A204.1 (cell line): Measurements from ENCODE around the gene CCDC195.
"Not testable (repeated sequence)": the region's sequence is repeated elsewhere in the genome, so short reads cannot be mapped to it uniquely, and the experiment has no call there.

Source experiments
- FAIRE-seq: peaks from 2 replicates; lab custom pipeline; 2012; peaks lifted over from hg19 to GRCh38; lab: Jason Lieb, UNC

Gene CCDC195

GRCh38 chr2:224690868-224691267, 25.3 kb downstream of the CCDC195 start:
- no peak for FAIRE-seq

DNA sequence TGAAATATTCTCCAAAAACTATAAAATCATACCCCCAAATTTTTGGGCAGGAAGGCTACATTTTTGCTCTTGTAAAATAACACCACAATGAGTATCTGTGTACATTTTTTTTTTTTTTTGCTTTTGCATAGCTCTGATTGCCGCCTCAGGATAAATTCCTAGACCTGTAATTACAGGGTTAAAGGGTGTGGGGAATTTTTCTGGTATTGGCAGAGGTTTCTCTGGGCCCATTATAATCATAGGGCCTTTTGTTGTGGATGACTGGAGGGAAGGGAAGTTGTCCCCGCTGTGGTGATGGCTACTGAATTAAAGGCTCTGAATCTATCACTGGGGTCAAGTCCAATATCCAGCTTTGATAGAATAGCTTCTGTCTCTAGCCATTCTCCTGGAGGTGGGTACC, 26.6 kb downstream of the CCDC195 start:
- no peak for FAIRE-seq

- no peak for FAIRE-seq
Observed at GRCh38 chr2:224688997-224689396, 27.2 kb downstream of the CCDC195 start.

- no peak for FAIRE-seq
Observed at GRCh38 chr2:224687156-224687555, 29.0 kb downstream of the CCDC195 start.

GRCh38 chr2:224685121-224685520, 31.0 kb downstream of the CCDC195 start:
- FAIRE-seq, result no peak

DNA sequence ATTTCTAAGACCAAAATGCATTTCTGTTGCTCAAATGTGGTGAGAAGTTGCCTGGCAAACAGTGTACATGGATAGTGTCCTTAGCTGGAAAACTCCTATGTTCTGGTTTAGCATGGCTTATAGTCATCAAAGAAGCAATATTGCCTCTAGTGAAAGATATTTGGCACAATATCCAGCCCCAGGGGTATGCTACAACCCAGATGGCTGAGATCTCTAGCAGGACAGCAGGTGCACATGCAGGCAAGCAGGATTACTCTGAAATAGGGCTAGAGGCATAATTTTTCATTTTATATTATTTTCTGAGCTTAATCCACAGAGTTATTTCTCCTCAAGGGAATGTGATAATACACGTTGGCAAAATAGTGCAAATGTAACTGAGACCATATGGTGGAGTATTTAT, 34.0 kb downstream of the CCDC195 start:
- no peak for FAIRE-seq

GRCh38 chr2:224671731-224672130, 44.4 kb downstream of the CCDC195 start:
- no peak for FAIRE-seq

- FAIRE-seq, result no peak
Observed at GRCh38 chr2:224670203-224670602, 46.0 kb downstream of the CCDC195 start.

DNA sequence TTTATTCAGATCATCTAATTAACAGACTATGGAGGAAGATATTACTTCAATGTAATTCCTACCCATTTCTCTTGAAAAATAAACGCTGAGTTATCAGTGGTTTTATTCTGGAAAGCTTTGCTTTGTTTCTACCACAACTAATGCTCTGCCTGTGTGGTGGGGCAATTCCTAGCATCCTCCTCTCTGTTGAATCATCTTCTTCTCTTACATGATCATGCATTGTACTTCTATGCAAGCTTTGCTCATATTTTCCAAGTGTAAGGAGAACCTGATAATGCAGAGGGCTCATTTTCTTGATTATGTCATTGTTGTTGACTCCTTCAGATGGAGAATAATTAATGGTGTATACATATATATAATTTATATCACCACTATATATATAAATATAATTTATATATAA, 46.7 kb downstream of the CCDC195 start:
- FAIRE-seq, result no peak

DNA sequence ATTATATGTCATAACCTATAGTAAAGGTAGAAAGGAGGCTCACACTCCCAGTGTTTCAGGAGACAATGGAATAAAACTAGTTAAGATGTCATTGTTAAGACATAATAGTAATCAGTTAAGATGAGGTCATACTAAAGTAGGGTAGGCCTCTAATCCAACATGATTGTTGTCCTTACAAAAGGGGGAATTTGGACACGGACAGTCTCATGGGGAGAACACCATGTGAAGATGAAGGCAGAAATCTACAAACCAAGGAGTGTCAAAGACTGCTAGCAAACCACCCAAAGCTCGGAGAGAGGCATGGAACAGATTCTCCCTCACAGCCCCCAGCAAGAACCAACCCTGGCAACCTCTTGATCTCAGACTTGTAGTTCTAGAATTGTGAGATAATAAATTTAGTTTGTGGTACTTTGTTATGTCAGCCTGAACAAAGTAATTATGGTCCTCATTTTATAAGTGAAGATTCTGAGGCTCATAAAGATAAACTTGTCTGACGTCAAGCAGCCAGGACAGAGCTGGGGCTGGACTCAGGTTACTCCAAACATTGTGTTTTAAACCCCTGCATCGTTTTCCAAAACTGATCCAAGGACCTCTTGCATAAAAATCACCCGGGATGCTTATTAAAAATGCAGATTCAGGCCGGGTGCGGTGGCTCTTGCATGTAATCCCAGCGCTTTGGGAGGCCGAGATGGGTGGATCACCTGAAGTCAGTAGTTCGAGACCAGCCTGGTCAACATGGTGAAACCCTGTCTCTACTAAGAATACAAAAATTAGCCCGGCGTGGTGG, 47.8 kb downstream of the CCDC195 start:
- no peak for FAIRE-seq

- FAIRE-seq, result no peak
Observed at GRCh38 chr2:224666951-224667553, 49.1 kb downstream of the CCDC195 start.

- FAIRE-seq, result not testable (repeated sequence)
Observed at GRCh38 chr2:224663322-224663721, 52.8 kb downstream of the CCDC195 start.

- not testable (repeated sequence) for FAIRE-seq
Observed at GRCh38 chr2:224661708-224662107, 54.5 kb downstream of the CCDC195 start.

DNA sequence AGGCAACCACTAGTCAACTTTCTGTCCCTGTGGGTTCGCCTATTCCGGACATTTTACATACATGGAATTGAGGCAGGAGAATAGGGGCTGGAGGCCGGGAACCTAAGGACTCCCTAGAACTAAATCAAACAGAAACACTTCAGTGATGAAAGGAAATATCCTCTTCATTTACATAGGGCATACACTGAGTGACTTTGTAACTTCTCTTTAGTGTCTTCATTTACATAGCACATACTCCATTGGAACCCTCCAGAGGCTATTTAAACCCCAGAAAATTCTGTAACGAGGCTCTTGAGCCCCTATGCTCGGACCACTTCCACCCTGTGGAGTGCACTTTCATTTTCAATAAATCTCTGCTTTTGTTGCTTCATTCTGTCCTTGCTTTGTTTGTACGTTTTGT, 56.5 kb downstream of the CCDC195 start:
- no peak for FAIRE-seq

DNA sequence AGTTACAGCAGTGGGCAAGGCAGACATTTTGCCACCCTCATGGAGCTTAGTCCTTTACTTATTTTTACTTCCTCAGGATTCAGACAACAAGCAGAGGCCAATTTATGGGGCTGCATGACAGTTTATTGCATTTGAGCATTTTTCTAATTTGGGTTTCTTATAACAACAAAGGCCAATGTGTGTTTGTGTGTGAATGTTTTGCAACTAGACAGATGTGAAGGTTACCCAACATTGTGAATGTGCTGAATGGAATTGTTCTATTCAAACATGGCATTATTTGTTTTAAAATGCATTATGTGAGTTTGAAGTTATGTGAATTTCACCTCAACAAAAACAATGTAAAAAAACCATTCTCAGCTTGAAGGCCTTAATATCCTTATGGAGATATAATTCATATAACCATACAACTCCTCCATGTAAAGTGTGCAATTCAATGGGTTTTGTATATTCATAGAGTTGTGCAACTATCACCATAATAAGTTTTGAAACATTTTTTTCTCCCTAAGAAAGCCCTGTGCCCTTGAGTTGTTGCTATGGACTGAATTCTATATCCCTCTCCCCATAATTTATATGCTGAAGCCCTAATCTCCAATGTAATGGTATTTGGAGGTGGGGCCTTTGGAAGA, 57.3 kb downstream of the CCDC195 start:
- FAIRE-seq, result no peak

- FAIRE-seq, result no peak
Observed at GRCh38 chr2:224657349-224657748, 58.8 kb downstream of the CCDC195 start.

GRCh38 chr2:224655006-224655537, 61.1 kb downstream of the CCDC195 start:
- FAIRE-seq, result no peak
